Measurements from ENCODE around the gene HIPK2.

HIPK2 gene

DNA sequence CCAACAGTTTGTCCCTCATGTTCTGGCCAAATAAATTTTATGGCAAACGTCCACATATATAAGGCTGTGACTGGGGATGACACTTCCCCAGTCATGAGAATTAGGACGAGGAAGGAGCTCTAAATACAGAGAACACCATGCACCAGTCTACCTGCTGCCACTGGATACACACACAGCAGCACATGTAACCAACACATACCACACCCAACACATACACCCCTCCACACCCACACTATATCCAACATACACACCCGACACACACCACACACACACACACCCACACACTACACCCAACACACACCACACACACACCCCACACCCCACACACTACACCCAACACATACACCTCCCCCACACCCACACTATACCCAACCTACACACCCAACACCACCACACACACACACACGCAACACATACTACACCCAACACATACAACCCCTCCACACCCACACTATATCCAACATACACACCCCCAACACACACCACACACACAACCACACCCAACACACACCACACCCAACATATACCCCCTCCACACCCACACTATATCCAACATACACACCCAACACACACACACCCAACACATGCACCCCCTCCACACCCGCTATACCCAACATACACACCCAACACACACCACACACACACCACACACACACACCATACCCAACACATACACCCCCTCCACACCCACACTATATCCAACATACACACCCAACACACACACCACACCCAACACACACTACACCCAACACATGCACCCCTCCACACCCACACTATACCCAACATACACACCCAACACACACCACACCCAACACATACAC, 74.1 kb downstream of the HIPK2 start:
- no peak overlapping the region for H3K4me3 ChIP-seq (ENCODE audit: low read depth, low read length)
- H3K27ac ChIP-seq = no peak overlapping the region
- TF ChIP-seq, protein P1, sequence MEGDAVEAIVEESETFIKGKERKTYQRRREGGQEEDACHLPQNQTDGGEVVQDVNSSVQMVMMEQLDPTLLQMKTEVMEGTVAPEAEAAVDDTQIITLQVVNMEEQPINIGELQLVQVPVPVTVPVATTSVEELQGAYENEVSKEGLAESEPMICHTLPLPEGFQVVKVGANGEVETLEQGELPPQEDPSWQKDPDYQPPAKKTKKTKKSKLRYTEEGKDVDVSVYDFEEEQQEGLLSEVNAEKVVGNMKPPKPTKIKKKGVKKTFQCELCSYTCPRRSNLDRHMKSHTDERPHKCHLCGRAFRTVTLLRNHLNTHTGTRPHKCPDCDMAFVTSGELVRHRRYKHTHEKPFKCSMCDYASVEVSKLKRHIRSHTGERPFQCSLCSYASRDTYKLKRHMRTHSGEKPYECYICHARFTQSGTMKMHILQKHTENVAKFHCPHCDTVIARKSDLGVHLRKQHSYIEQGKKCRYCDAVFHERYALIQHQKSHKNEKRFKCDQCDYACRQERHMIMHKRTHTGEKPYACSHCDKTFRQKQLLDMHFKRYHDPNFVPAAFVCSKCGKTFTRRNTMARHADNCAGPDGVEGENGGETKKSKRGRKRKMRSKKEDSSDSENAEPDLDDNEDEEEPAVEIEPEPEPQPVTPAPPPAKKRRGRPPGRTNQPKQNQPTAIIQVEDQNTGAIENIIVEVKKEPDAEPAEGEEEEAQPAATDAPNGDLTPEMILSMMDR (IDR thresholded peaks at IDR 0.05; ENCODE audit: low read depth, low read length, missing control alignments) = no peak
- H3K36me3 ChIP-seq (replicated peaks) = peaks cover 10% of the 10 kb centered on the region
- in situ Hi-C loops (cut with HindIII; ENCODE audit: low pct_ligation_motif_present, low sequenced_read_pairs) = no loop called here
- no peaks in the 10 kb centered on the region for H3K27me3 ChIP-seq (replicated peaks)
- DNase-seq = no peak

DNA sequence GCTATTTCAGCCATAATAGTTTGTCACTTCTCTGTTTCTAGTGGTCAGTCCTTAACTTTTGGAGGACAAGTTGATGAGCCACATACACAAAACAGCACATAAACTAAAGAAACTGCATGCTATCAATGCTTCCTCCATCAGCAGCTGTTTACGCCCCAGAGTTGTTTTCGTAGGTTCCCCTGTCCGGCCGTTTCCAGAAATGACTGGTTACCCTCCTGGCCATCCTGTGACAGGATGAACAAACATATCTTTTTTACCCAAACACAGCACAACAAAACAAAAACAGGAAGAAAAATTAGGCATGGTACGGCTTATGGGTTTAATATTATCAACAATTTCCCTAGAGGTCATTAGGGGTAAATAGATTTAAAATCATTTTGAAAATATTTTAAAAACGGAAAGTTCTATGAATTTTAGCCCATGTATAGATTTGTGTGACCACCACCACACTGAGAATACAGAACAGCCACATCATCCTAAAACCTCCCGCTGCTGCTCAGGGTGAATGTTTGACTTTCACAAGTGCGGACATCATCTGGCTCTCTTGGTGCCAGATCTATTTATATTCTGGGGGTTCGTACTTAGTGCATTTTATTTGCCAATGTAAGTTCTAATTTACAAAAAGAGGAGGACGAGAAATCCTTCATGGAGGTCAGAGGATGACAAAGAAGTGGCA, 74.8 kb downstream of the HIPK2 start:
- DNase-seq = no peak
- in situ Hi-C loops (cut with HindIII; ENCODE audit: low pct_ligation_motif_present, low sequenced_read_pairs) = no loop called here
- H3K27me3 ChIP-seq (replicated peaks) = no peaks in the 10 kb centered on the region
- H3K27ac ChIP-seq = no peak overlapping the region
- H3K36me3 ChIP-seq (replicated peaks) = peaks cover 11% of the 10 kb centered on the region
- no peak overlapping the region for H3K4me3 ChIP-seq (ENCODE audit: low read depth, low read length)
- TF ChIP-seq, protein P1 (IDR thresholded peaks at IDR 0.05; ENCODE audit: low read depth, low read length, missing control alignments) = no peak

DNA sequence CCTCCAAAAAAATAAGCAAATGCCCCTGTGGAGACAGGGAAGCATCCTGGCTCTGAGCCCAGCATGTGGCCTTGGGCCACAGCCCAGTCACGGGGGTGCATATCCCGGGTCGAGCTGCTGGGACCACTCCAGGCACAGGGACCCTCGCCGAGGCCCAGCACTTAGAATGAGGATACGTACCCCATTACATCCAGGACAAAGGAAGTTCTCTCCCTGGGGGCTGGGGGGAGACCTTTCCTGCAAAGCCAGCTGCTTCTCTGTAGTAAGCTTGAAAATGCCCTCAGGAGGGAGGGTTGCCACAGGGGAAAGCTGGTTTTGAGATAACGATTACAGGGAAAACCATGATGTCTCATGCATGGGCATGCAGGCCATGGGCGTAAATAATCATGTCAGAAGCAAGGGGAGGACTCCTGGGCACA, 75.5 kb downstream of the HIPK2 start:
- no peak for DNase-seq
- in situ Hi-C loops (cut with HindIII; ENCODE audit: low pct_ligation_motif_present, low sequenced_read_pairs) = no loop called here
- Histone ChIP-seq H3K27me3 (replicated peaks) (no peaks in the 10 kb centered on the region), H3K36me3 (replicated peaks) (peaks cover 12% of the 10 kb centered on the region), H3K27ac (no peak overlapping the region), H3K4me3 (ENCODE audit: low read depth, low read length) (no peak overlapping the region)
- TF ChIP-seq, protein P1 (IDR thresholded peaks at IDR 0.05; ENCODE audit: low read depth, low read length, missing control alignments) = no peak

DNA sequence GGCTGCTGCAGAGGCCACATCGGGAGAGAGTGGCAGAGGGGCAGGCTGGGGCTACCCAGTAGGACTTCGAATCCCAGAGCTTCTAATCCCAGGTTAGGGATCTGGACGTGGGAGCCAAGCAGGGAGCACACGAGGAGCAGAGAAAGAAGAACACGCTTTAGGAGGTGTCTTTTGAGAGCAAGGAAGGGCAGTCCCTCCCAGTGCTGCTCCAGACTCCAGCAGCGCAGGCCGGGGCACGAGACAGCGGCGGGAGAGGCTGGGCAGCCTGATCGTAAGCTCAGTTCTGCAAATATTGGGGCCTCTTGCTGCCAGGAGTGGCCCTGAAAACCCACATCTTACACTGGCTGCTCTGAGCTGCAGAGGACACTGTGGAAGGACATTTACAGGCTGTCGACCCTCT, 75.9 kb downstream of the HIPK2 start:
- TF ChIP-seq, protein P1 (IDR thresholded peaks at IDR 0.05; ENCODE audit: low read depth, low read length, missing control alignments) = no peak

DNA sequence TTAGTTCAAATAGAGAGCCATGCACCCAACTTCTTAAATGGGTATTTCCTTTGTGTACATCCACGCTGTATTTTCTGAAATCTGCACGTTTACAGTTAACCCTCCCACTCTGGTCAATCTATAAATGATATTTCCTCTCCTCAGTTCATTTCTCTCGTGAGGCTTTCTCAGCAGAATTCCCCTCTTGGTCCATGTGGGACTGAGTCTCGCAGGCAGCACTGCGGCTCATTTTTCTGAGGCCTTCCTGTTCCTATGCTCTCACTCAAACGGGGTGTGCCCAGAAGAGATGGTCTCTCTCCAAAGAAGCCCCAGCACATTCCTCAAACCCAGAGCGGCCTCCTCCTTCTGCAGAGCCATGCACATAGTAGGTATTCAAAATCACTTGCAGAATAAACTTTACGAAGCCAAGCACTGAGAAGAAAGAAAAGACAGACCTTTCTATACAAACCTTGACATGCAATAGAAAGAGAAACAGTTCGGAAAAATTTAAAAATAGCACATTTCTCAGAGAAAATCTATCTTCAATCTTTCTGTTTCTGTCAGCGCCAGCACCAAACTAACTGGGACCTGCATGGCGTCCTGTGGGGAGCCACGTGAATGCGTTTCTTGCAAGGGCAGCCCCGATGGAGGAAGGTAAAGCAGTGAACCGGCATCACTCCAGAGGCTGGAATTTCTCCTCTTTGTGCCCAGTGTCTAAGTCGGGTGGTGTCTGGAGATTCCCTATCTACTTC, 77.1 kb downstream of the HIPK2 start:
- in situ Hi-C loops (cut with HindIII; ENCODE audit: low pct_ligation_motif_present, low sequenced_read_pairs) = no loop called here
- Histone ChIP-seq H3K27ac (peak overlapping the region; percentile 7), H3K4me3 (ENCODE audit: low read depth, low read length) (no peak overlapping the region), H3K36me3 (replicated peaks) (peaks cover 8% of the 10 kb centered on the region), H3K27me3 (replicated peaks) (no peaks in the 10 kb centered on the region)
- TF ChIP-seq, protein P1 (IDR thresholded peaks at IDR 0.05; ENCODE audit: low read depth, low read length, missing control alignments) = no peak
- DNase-seq = no peak

More for the DNA sequence above, 75.9 kb downstream of the HIPK2 start:
- peaks cover 10% of the 10 kb centered on the region for H3K36me3 ChIP-seq (replicated peaks)
- H3K4me3 ChIP-seq (ENCODE audit: low read depth, low read length) = no peak overlapping the region
- H3K27me3 ChIP-seq (replicated peaks) = no peaks in the 10 kb centered on the region
- no peak for DNase-seq
- in situ Hi-C loops (cut with HindIII; ENCODE audit: low pct_ligation_motif_present, low sequenced_read_pairs) = no loop called here
- no peak overlapping the region for H3K27ac ChIP-seq
